Caco-2 (cell line): Measurements from ENCODE around the gene SEPTIN11. TPM values are rescaled to one million over a fixed set of nuclear protein-coding genes. Genes with fewer than 3 reads are reported as not detected.

Source experiments
- BruUV-seq: library from RNA; stranded (reverse); fragments of 400-500 nt; replicated peaks from 2 replicates; lab custom pipeline; 2021; lab: Mats Ljungman, UMichigan
- CTCF ChIA-PET: fragments of 300-600 bp; sonication (Branson Sonifier 250); formaldehyde crosslinking; loops from one replicate; lab custom pipeline; 2022; ENCODE audit warnings: antibody characterized with exemption; lab: Charles Lee
- POLR2A ChIA-PET: fragments of 300-600 bp; sonication (Branson Sonifier 250); formaldehyde crosslinking; loops from one replicate; lab custom pipeline; 2022; ENCODE audit warnings: antibody characterized with exemption; lab: Charles Lee
- DNase-seq, 2 experiments: peaks; one replicate each; pipeline versions ENCODE4 v3.0.0 to v3.0.0-alpha.2; 2020 to 2022
- H3K27me3 ChIP-seq: replicated peaks from 2 replicates; pipeline ENCODE4 v1.6.0; 2011; ENCODE audit warnings: low read length; ENCODE audit not compliant: control insufficient read depth, insufficient read depth
- H3K36me3 ChIP-seq: 2 replicates; pipeline ENCODE4 v1.5.1; 2011; ENCODE audit warnings: low read length; ENCODE audit not compliant: control insufficient read depth, insufficient read depth
- H3K4me1 ChIP-seq: fragments of 250-450 bp; sonication (Bioruptor Pico); 2 replicates; pipeline ENCODE4 v1.5.1; 2020; ENCODE audit warnings: mild to moderate bottlenecking
- H3K4me3 ChIP-seq: 2 replicates; pipeline ENCODE4 v1.5.1; 2011; ENCODE audit warnings: low read depth, mild to moderate bottlenecking, control low read depth, low read length
- H3K9me3 ChIP-seq: fragments of 250-450 bp; sonication (Bioruptor Pico); 2 replicates; pipeline ENCODE4 v1.5.1; 2020; ENCODE audit warnings: mild to moderate bottlenecking, moderate library complexity
- H3K27ac Mint-ChIP-seq: one replicate; pipeline ENCODE4 v1.8.0; 2022; ENCODE audit warnings: mixed read lengths; ENCODE audit not compliant: unreplicated experiment
- H3K27me3 Mint-ChIP-seq: one replicate; pipeline ENCODE4 v1.8.0; 2022; ENCODE audit warnings: mixed read lengths; ENCODE audit not compliant: insufficient read depth, unreplicated experiment
- H3K36me3 Mint-ChIP-seq: one replicate; pipeline ENCODE4 v1.8.0; 2022; ENCODE audit warnings: mild to moderate bottlenecking, mixed read lengths; ENCODE audit not compliant: insufficient read depth, unreplicated experiment
- H3K4me1 Mint-ChIP-seq: one replicate; pipeline ENCODE4 v1.8.0; 2022; ENCODE audit warnings: low read depth, mixed read lengths; ENCODE audit not compliant: unreplicated experiment
- H3K4me3 Mint-ChIP-seq: one replicate; pipeline ENCODE4 v1.8.0; 2022; ENCODE audit warnings: mild to moderate bottlenecking, moderate library complexity, mixed read lengths; ENCODE audit not compliant: unreplicated experiment
- H3K9me3 Mint-ChIP-seq: one replicate; pipeline ENCODE4 v1.8.0; 2022; ENCODE audit warnings: mixed read lengths; ENCODE audit not compliant: unreplicated experiment
- CTCF ChIP-seq, 2 experiments: fragments of 200-600 bp in 1 of 2; IDR thresholded peaks; 1 replicate in 1 of 2; 2 replicates in 1 of 2; pipeline versions ENCODE4 v1.5.1 to v1.8.0; 2011 to 2022; ENCODE audit warnings: antibody characterized with exemption in 1 of 2, control low read depth in 1 of 2, inconsistent platforms in 1 of 2, low read depth in 1 of 2, low read length in 1 of 2, mild to moderate bottlenecking in 1 of 2, moderate library complexity in 1 of 2; ENCODE audit not compliant: insufficient read depth in 1 of 2, severe bottlenecking in 1 of 2, unreplicated experiment in 1 of 2
- intact Hi-C: fragments of 100-400 bp; cut with micrococcal nuclease; formaldehyde crosslinking; loops from one replicate; pipeline ENCODE4 v1.10.0; 2022; ENCODE audit not compliant: unreplicated experiment
- total RNA-seq: library from RNA; stranded (reverse); gene quantifications from 2 replicates; pipeline ENCODE4 v1.2.3, GENCODE V29; 2022

The SEPTIN11 gene
- total RNA-seq, 1 experiment from 2014 or later, result 127 TPM

- Histone ChIP-seq H3K4me1 (no peaks in the 10 kb centered on the region), H3K4me3 (no peak overlapping the region), H3K36me3 (no peaks in the 10 kb centered on the region), H3K27me3 (no peaks in the 10 kb centered on the region), H3K9me3 (no peaks in the 10 kb centered on the region)
- ChIA-PET CTCF (no interaction called here), POLR2A (no interaction called here)
- H3K4me3 Mint-ChIP-seq, result no peak overlapping the region
- no TSS peak for BruUV-seq
- no peaks in the 10 kb centered on the region for H3K9me3 Mint-ChIP-seq
- no peaks in the 10 kb centered on the region for H3K4me1 Mint-ChIP-seq
- TF ChIP-seq CTCF (IDR thresholded peaks at IDR 0.05; ENCODE audit: insufficient read depth in 1 of 2, low read depth in 1 of 2, low read length in 1 of 2, severe bottlenecking in 1 of 2, unreplicated experiment in 1 of 2), result no peak
- intact Hi-C loops, result no loop called here
- no peak for DNase-seq
- H3K36me3 Mint-ChIP-seq, result no peaks in the 10 kb centered on the region
- H3K27me3 Mint-ChIP-seq, result no peaks in the 10 kb centered on the region
- no peak overlapping the region for H3K27ac Mint-ChIP-seq
These were observed 18.9 kb upstream of the SEPTIN11 start for GRCh38 chr4:76930685-76931084.

GRCh38 chr4:76931087-76931486 is 18.5 kb upstream of the SEPTIN11 start:
- intact Hi-C loops, result no loop called here
- no peaks in the 10 kb centered on the region for H3K4me1 Mint-ChIP-seq
- H3K9me3 Mint-ChIP-seq, result no peaks in the 10 kb centered on the region
- H3K4me1 ChIP-seq, result no peaks in the 10 kb centered on the region
- no peak overlapping the region for H3K4me3 Mint-ChIP-seq
- no peaks in the 10 kb centered on the region for H3K27me3 ChIP-seq
- POLR2A ChIA-PET, result no interaction called here
- no peaks in the 10 kb centered on the region for H3K36me3 Mint-ChIP-seq
- H3K4me3 ChIP-seq, result no peak overlapping the region
- H3K27me3 Mint-ChIP-seq, result no peaks in the 10 kb centered on the region
- H3K36me3 ChIP-seq, result no peaks in the 10 kb centered on the region
- no peak overlapping the region for H3K27ac Mint-ChIP-seq
- no peak for TF ChIP-seq CTCF (IDR thresholded peaks at IDR 0.05; ENCODE audit: insufficient read depth in 1 of 2, low read depth in 1 of 2, low read length in 1 of 2, severe bottlenecking in 1 of 2, unreplicated experiment in 1 of 2)
- CTCF ChIA-PET, result no interaction called here
- no peaks in the 10 kb centered on the region for H3K9me3 ChIP-seq
- no TSS peak for BruUV-seq
- no peak for DNase-seq

GRCh38 chr4:76931576-76932276 is 17.8 kb upstream of the SEPTIN11 start:
- TF ChIP-seq CTCF (IDR thresholded peaks at IDR 0.05; ENCODE audit: insufficient read depth in 1 of 2, low read depth in 1 of 2, low read length in 1 of 2, severe bottlenecking in 1 of 2, unreplicated experiment in 1 of 2), result no peak
- intact Hi-C loops, result no loop called here
- Mint-ChIP-seq H3K9me3 (no peaks in the 10 kb centered on the region), H3K27ac (no peak overlapping the region), H3K36me3 (no peaks in the 10 kb centered on the region), H3K27me3 (no peaks in the 10 kb centered on the region), H3K4me3 (no peak overlapping the region), H3K4me1 (no peaks in the 10 kb centered on the region)
- no peak for DNase-seq
- CTCF ChIA-PET, result no interaction called here
- BruUV-seq, result no TSS peak
- no peaks in the 10 kb centered on the region for H3K27me3 ChIP-seq
- H3K36me3 ChIP-seq, result no peaks in the 10 kb centered on the region
- no peaks in the 10 kb centered on the region for H3K4me1 ChIP-seq
- POLR2A ChIA-PET, result no interaction called here
- H3K9me3 ChIP-seq, result no peaks in the 10 kb centered on the region
- no peak overlapping the region for H3K4me3 ChIP-seq
